Fibroblast of skin of left biceps (primary cell): ENCODE data around the gene GLP1R.

Experiments
- DNase-seq, 2 experiments: peaks; one replicate each; pipeline ENCODE4 v3.0.0-alpha.2; 2013; ENCODE audit warnings: low read depth in 2 of 2

The GLP1R gene

DNA sequence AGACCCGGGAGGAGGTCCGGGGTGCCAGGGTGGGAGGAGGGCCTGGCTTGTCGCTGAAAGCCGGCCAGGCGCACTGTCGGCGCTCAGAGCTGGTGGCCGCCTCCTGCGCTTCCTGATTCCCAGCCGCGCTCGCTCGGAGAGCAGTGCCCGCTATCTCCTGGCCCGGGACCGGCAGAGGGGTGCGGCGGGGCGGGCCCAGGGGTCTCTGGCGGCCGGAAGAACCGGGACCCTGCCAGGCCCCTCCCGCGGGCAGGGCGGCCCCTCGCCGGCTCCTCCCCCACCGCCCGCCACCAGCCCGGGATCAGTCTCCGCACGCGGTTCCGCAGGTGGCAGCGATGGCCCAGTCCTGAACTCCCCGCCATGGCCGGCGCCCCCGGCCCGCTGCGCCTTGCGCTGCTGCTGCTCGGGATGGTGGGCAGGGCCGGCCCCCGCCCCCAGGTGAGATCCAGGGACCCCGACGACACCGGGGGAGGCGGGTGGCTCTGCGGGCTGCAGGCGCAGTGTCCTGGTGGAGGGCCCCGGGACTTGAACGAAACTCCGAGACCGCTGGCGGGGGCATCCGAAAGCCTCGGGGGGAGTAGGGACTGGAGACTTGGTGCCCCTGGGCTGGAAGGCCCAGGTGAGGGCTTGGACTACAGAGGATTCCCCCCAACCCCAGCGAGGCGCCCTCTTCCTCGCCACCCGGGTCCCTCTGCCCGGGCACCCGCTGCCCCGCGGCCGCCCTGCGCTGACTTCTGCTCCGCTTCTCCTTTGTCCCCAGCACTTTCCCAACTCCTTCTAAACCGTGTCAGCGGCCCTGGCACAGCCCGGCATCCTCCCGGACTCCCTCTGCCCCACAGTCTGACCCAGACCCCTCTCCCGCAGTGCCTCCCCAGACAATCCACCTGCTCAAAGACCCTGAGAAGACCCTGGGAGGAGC lies at the start of gene GLP1R:
Gene GLP1R (plus strand): TSS at position 301 of the 919 bp plus-strand sequence. CDS start 60 bp downstream, at position 361.
- no peak for DNase-seq

DNA sequence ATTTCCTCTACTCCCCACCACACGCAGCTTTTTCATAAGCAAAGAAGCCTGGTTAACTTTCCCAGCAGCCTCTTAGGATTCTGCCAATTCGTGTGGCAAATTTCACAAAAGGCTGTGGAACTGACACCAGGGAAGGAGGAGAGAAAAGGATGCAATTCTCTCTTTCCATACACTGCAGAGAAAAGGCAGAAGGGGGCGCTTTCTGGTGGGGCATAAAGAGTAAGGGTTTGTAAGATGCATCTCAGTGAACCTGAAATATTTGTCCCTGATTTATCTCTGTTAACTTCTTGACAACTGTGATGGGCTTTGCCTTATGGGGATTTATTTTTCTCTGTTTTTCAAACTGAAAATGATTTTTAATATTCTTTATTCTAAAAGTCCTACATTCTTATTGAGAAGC lies 45.5 kb upstream of the GLP1R start:
- no peak for DNase-seq

DNA sequence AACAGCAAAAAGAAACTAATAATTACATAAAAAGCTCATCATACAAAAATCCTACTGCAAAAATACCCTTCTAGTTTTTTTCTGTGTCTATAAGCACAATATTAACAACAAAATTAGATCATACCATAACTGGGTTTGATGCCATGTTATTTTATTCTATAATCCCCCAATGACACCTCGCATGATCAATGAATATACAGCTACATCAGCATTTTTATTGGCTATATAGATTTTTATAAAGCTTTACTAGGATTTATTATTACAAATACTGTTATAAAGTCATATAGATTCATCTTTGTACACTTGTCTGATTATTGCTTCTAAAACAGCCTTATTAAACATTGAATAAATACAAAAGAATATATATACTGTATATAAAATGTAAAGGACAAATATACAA lies 45.1 kb upstream of the GLP1R start:
- DNase-seq, result no peak

DNA sequence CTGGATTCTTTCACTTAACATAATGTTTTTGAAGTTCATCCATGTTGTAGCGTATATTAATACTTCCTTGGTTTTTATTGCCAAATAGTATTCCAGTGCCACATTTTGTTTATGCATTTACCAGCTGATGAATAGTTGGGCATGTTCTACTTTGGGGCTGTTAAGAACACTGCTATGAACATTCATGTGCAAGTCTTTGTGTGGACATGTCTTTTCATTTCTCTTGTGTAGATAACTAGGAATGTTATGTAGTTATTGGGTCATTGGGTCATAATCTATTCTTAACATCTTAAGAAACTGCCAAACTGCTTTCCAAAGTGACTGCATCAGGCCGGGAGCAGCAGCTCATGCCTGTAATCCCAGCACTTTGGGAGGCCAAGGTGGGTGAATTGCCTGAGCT lies 43.8 kb upstream of the GLP1R start:
- no peak for DNase-seq

DNA sequence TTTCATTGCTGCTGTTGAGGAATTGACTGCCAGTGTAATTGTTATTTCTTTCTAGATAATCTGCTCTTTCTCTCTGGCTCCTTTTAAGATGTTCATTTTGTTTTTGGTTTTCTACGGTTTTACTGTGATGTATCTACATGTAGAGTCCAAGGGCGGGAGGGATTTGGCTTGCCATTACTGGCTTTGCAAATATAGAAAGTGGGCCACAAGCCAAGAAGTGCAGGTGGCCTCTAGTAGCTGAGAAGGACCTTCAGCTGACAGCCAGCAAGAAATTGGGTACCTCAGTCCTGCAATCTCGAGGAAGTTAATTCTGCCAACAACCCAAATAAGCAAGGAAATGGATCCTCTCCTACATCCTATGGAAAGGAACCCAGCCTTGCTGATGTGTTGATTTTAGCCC lies 42.8 kb upstream of the GLP1R start:
- no peak for DNase-seq

DNA sequence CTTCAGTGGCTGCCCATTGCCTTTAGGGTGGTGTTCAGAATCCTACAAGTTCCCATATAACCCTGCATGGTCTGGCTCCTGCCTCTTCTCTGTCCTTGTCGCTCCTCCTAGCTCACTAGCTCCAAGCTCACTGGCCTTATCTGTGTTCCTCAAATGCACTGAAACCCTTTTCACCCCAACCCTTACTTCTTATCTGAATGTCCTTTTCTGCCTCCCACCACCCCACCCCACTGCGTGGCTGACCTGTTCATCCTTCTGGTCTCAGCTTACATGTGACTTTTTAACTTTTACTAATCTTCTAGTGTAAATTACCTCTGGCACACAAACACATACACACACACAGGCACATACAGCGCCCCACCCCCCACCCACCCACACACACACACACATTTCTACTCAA lies 41.0 kb upstream of the GLP1R start:
- no peak for DNase-seq

DNA sequence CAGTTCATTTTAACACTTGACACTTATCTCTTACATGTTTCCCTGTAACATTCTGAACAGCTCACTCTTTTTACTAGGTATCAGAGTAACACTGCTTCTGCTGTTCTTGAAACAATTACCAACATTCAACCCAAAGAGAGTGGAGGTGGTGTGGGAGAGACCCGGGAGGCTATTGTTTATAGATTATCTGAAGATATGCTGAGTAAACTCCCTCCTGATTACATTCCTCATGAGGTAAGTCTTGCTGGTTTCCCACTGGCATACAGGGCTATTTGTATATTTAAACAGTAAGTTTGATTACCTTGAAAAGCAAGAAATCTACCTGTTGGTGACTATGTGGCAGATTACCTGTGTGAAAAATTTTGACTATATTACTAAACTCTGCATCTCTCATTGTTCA lies 39.8 kb upstream of the GLP1R start:
- no peak for DNase-seq

DNA sequence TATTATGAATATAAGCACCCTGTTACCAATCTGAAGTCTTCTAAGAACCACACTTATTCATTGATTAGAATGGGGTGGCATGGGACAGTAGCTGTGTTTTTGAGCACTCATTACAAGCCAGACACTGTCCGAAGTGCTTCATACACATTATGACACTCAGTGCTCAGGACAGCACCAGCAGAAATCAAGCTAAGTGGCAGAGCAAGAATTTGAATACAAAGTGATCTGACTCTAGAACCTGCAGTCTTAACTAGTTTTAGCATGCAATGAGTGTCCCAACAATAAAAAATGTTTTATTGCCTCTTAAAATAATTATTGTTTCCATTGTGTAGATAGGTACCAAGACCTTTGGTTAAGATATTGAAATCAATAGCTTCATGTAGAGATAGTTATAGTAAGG lies 39.1 kb upstream of the GLP1R start:
- no peak for DNase-seq

DNA sequence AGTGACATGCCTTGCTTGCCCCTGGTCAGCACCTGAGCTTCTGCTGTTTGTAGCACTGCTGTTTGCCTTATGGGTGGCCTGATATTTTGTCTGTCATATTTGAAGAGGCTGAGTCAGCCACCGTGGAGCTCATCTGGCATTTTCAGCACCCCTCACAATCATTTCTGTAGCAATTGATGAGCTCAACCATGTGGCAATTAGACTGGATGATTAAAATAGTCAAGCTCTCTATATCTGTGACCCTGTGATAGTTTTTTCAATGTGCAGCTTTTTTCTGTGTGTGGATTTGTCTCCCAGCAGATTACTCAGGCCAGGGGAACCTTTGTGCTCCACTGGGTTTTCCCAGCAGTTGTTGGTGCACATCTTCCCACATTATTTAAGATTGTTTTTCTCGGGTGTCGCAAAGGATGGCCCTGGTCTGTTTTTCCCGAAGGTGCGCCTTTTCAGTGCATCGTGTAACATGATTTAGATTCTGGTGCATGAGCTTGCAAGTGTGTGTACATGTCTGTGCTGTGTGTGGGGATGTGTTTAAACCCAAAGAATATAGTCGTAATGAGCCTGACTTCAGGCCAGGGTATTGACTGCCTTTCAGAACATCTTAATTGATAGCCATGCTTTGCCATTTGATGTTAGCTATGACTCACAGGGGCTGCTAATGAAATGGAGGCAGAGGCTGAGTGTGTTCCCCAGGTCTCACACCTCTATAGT lies 31.6 kb upstream of the GLP1R start:
- DNase-seq, result no peak

DNA sequence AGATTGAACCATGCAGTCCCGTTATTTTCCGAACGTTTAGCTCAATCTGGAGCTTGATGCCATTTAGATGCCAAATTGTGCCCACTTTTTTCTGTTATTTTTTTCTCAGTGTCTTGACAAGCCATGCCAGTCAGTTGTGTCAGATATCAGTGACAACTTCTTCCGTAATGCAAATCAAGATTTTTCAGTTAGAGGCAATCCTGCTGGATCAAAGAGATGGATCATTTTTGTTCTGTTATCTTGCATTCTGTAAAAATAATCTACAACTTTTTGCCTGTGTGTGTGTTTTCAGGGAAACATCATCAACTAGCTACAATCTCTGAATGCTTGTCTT lies 31.1 kb upstream of the GLP1R start:
- DNase-seq, result no peak

DNA sequence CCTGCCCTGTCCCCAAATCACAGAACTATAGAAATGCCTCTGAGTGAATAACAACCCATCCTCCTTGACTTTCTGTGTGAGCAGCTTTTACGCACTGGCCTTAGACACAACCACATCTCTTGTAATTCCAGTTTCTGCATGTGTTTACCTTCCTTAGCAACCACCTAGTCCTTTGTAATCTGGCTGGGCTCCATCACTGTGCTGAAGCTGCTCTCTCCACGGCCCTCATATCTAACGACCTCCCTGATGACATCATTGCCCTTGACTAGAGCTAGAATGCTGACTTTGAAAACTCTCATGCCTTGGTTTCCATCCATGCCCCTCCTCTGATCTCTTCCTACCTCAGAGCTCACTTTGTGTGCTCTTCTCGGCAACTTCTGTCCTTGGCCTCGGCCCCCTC lies 30.5 kb upstream of the GLP1R start:
- DNase-seq, result no peak

DNA sequence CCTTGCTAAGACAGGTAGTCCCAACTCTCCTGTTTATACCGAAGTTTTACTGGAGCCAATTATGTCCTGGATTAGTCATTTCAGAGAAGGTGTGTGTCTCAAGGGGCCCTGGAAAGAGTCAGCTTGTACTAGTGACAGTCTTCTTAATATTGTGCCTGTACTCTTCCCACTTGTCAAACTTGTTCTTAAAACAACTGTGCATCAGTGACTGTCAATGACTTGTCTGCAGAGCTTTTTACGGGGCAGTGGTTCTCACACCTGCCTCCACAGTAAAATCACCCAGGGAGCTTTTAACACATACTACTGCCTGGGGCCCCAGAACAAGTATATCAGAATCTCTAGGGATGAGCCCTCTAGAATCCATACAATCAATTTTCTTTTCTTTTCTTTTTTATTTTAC lies 28.4 kb upstream of the GLP1R start:
- no peak for DNase-seq

DNA sequence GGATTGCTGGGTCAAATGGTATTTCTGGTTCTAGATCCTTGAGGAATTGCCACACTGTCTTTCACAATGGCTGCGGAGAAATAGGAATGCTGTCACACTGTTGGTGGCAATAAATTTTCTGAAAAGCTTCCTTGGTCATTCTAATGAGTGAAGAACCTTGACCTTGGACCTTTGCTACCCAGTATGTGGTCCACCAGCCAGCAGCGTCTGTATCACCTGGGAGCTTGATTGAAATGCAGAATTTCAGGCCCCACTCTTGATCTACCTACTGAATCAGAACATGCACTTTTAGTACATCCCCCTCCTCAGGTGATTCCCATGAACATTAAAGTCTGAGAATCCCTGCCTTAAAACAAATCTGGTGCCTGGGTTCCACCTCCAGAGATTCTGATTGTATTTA lies 27.5 kb upstream of the GLP1R start:
- no peak for DNase-seq

DNA sequence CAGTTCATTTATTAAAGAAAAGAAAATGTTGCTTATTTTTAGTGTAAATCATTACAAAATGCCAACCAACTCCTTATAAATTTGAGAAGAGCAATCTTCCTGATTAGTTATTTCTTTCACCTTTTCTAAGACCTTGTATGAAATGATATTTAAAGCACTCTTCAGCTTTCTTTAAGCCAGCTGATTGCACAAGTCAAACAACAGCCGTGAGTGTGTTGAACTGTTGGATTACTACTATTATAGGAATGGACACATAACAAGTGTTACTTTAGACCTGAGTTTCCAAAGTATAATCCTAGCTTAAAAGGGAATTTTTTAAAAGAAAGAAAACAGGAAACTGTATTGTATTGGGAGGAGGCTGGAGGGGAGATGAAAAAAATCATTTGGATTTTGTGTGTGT lies 26.8 kb upstream of the GLP1R start:
- DNase-seq, result no peak

DNA sequence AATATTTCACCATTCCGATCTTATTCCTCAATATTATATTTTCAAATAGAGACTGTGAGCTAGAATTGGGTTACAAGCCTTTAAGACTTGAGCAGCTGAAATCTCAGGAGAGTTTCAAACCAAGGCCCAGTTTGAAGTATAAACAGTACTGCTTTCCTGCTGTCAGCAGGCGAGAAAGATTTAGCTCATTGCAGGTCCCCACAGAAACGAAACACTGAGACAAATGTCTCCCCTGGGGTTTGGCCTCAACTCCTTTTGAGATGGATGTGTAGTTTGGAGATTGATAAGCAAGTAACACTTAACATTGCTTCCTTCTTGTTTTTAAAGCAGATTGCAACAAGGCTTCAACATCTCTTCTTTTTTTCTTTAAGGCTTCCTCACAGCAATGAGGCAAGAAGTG lies 22.4 kb upstream of the GLP1R start:
- DNase-seq, result no peak

DNA sequence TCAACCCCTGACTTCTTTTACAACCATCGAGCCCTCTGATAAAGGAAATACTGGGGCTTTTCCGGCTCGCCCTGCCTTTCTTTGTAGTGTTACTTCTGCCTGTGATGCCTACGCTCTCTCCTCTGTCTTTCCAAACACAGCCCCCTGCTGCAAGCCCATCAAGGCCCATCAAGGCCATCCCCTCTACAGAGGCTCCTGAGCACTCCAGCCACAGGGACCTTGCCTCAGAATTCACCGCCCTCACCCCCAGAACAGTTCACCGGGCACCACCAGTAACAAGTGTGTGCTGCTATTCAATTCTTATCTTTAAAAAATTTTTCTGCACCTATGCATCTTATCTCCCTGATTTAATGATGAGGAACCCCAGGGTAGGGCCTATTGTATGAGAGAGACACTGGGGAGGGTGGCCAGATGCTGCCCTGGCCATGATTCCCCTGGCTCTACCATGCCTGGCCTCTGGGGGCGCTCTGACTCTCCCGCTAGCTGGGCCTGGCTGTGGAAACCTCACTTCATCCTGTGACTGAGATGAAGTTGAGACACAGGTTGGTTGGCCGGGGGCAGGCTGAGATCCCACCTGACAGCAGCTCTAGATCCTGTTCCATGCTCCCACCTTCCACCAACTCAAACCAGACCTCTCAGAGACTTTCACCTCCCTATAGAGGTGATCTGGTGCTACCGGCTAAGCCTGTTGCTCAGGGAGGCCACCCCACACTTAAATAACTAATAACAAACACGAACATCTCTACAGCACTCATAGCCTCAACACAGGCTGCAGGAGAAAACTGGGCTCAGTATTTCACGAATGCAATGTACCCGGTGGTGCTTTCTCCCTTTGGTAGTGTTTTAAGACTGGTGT lies 19.2 kb upstream of the GLP1R start:
- no peak for DNase-seq

DNA sequence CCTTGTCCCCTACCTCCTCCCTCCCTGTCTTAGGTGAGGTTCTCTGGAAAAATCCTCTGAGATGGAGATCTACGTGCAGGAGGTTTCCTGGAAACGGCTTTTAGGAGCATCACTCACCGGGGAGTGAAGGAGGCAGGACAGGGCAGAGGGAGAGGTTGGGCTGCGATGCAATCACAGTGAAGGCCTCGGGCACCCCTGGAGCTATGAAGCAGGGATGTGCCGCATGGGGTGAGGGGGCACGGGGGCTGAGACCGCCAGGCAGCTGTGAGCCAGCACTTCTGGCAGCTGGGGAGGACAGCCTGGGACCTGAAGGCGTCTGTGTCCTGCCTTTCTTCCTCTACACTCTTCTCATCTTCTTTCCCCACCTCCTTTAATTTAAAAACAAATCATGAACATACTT lies 12.9 kb upstream of the GLP1R start:
- no peak for DNase-seq

DNA sequence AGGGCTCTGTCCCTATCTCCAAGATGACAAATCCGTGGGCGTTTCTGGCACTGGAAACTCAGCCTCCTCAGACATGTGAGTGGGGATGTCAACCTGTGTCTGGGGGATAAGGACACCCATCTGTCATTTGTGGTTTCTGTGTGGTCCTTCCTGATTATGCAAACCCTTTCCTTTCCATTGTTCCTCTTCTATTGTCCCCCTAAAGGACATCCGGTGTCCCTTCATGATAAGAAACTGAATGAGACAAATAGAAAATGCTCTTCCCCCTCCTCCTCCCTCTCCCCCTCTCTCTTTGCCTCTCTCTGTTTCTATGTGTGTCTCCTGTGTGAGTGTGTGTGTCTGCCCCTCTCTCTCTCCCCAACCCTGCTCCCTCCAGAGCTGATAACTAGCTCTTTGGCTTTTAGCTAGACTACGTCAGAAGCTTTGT lies 11.5 kb upstream of the GLP1R start:
- no peak for DNase-seq

DNA sequence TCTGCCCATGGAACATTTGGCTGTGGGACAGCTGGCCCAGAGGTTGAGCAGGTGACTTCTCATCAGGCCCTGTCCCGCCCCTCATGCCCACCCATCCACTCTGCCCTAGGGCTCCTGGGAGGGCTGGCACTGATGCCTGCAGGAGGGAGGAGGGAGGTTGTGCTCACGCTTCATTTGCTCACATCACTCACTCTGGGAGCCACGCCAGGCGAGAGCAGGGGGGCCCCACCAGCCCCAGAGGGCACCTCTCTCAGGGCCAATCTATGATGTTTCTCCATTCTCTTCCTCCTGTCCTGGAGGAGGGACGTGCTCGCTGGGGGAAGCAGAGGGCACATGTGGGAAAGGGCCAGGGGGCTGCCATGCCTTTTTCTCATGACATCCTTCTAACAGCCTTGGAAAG lies 10.9 kb upstream of the GLP1R start:
- no peak for DNase-seq

DNA sequence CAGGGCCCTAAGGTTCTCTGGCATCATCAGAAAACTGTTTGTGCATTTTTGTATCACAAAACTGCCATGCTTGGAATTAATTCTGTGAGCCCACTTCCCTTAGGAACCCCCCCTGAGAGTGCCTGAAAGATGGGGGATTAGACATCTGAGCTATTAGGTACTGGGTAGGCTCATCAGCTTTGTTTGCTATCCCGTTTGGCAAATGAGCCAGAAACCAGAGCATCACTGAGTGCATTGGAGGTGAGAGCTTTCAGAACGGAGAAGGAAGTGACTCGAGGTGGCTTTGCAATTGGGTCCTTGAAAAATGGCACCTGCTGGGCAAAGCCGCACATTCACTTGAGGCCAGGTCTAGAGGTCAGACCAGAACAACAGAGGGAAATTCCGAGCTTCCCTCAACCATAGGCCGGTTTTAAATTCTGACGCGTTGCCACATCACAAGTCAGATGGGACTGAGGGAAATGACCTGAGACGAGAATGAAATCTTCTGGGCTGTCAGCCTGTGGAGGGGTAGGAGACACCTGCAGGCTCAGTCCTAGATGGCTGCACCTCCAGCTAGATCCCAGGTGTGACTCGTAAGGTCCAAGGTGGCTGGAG lies 8.4 kb upstream of the GLP1R start:
- no peak for DNase-seq

DNA sequence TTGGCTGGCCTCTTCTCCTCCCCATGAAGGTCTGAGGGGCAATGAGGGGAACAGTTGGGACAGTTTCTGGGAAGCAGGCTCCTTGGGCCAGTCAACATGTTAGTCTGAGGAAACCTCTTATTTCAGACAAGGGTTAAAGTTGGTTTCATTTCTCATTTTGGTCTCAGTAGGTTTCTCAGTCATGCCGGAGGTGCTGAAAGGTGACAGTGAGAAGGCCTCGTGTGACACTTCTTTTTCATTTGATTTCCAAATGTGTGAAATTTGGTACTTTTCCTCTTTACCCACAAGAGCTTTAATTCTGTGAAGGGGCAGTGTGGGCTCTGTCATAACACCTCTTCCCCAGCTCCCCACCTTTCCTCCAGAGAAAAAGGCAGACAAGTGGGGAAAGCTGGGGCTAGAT lies 7.5 kb upstream of the GLP1R start:
- no peak for DNase-seq

DNA sequence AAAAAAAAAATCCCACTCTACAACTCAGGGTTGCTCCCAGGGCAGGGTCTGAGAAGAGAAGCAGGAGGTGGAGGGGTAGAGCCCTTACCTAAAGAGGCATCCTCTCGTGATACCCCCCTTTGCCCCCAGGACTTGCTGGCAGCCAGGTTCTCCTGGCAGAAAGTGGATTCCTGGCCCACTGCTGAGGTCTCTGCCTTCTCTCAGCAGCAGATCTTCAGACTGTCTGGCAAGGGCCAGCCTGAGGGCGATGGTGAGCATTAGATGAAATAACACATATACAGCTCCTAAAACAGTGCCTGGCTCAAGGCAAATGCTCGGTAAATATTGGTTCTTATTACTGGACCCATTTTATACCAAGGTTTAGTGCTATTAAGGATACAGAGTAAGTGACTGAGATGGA lies 4.8 kb upstream of the GLP1R start:
- no peak for DNase-seq
